NCI-H2196 treated with DMSO at 0.1 percent for 48 hours (cell line): ENCODE measurements around the gene CD274.
"Not testable (repeated sequence)": the region's sequence is repeated elsewhere in the genome, so short reads cannot be mapped to it uniquely, and the experiment has no call there.

ENCODE experiments used
- DNase-seq: peaks from one replicate; lab custom pipeline; 2025; ENCODE audit not compliant: unreplicated experiment; lab: John Stamatoyannopoulos, UW

CD274 gene

GRCh38 chr9:5450359-5451091 is at the start of gene CD274:
Gene CD274 (plus strand): TSS chr9:5450542. CDS start chr9:5456114, 5,572 bp downstream.
- DNase-seq: peak; percentile 98

GRCh38 chr9:5402217-5402616 is 48.1 kb upstream of the CD274 start:
- no peak for DNase-seq

DNA sequence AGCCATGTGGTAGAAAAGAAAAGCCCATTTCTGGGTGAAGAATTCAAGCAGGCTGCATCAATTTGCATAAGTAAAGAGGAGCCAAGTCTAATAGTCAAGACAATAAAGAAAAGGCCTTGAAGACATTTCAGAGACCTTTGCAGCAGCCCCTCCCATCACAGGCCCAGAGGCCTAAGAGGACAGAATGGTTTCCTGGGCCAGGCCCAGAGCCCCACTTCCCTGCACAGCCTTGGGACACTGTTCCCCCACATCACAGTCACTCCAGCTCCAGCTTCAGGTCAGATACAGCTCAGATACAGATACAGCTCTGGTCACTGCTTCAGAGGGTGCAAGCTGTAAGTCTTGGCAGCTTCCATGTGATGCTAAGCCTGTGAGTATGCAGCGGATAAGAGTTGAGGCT is 41.7 kb upstream of the CD274 start:
- no peak for DNase-seq

DNA sequence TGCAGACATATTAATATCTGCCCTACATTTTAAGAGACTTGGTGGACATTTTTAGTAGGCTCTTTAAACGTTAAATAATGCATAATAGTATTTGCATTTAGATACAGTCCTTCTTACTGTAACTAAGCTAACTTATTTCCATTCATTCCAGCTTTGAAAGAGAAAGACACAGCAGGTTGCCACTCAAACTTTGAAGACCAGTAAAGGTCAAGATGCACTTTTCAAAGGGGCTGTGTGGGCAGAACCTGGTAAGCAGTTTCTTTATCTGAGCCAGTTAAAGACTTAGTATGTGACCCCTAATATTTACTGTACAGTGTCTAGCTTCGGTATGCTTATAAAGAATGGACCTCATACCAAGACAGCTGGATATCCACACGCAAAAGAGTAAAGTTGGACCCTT is 33.4 kb upstream of the CD274 start:
- no peak for DNase-seq

GRCh38 chr9:5418481-5418880 is 31.9 kb upstream of the CD274 start:
- DNase-seq: no peak

DNA sequence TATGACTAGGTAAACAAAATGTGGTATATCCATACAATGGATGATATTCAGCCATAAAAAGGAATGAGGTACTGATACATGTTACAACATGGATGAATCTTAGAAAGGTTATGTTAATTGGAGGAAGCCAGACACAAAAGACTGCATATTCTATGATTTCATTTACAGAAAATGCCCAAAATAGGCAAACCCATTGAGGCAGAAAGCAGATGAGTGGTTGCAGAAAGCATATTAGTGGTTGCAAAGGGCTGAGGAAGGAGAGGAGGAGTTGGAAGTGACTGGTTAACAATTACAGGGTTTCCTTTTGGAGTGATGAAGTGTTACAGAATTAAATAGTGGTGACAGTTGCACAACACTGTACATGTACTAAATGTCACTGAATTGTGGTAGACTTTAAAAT is 30.4 kb upstream of the CD274 start:
- no peak for DNase-seq

DNA sequence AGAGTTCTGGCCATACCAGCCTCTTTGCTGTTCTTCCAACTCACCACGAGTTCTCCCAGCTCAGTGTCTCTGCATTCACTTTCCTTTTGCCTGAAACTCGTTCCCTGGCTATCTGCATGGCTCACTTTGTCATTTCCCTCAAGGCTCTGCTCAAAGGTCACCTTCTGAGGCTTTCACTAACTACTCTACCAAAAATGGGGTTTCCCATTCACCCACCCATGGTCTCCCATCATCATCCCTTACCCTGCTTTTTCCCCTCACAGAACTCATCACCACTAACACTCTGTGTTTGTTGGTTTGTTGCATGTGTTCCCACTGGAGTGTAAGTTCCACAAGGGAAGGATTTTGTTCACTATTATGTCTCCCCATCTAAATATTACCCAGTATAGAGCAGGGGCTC is 29.2 kb upstream of the CD274 start:
- no peak for DNase-seq

DNA sequence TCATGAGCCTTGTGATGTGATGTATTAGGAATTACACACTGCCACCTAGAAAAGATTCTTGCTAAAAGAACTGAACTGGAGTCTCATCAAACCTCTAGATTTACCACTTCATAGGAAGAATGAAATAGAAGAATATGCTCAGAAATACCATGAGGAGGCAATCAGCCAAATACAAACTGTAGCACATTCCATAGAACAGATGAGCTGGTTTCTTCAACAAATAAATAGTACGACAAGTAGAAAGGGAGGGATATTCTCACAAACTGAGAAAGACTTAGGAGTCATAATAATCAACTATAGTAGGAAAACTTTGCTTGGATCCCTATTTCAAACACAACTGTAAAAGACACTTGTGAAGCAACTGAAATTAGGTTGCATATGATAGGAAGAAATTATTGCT is 28.1 kb upstream of the CD274 start:
- no peak for DNase-seq

DNA sequence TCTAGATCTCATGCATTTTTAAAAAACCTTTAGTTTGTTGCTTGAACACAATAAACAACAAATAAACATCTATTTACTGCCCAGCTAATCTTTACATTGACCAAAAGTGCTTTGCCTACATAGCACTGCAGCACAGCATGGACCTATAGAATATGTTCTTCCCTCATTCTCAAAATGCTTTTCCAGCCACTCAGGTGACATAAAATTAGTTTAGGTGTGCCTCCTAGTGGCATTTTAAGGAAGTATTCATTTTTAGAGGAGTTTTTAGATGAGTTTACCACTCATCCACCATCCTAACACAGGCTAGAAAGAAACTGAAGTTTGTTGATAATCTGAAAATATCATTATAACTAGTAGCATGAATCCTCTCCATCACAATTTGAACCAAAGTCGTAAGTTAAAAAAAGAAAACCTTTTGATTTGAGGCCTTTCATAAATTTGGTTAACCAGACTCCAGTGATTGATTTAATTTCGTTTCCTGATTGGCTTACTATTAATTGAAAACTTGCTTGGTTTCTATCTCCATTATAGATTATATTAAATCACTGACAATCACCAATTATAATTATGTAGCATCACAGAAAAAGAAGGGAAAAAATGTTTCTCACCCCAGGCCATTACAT is 25.2 kb upstream of the CD274 start:
- DNase-seq: peak; percentile 42

- no peak for DNase-seq
These were observed 23.3 kb upstream of the CD274 start for GRCh38 chr9:5427005-5427404.

GRCh38 chr9:5428172-5428571 is 22.2 kb upstream of the CD274 start:
- DNase-seq: no peak

GRCh38 chr9:5428794-5429528 is 21.4 kb upstream of the CD274 start:
- DNase-seq: no peak

GRCh38 chr9:5429873-5430564 is 20.3 kb upstream of the CD274 start:
- no peak for DNase-seq

GRCh38 chr9:5430912-5431311 is 19.4 kb upstream of the CD274 start:
- no peak for DNase-seq

GRCh38 chr9:5432890-5433289 is 17.5 kb upstream of the CD274 start:
- DNase-seq: not testable (repeated sequence)

DNA sequence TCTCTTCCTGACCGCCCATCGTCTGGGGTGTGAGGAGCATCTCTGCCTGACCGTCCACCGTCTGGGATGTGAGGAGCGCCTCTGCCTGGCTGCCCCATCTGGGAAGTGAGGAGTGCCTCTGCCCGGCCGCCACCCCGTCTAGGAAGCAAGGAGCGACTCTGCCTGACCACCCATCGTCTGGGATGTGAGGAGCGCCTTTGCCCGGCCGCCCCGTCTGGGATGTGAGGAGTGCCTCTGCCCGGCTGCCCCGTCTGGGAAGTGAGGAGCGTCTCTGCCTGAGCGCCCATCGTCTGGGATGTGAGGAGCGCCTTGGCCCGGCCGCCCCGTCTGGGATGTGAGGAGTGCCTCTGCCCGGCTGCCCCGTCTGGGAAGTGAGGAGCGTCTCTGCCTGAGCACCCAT is 17.0 kb upstream of the CD274 start:
- DNase-seq: not testable (repeated sequence)

GRCh38 chr9:5433841-5434810 is 16.2 kb upstream of the CD274 start:
- not testable (repeated sequence) for DNase-seq

DNA sequence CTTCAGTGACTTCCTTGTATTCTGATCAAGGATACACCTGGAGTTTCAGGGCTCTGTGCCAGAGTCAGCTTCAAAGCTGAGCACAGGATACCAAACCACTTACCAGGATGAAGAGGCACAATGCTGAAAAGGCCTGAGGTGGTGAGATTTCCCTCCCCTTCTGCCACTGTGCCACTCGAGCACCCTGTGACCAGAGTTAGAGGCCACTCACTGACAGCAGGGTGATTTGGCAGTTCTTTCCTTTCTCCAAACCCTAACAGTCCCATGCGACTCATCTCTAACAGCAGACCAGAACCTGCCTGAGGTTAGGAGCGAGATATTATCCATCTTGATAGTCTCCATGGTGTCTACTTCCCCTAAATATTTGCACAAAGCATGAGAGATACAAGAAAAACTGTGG is 14.4 kb upstream of the CD274 start:
- DNase-seq: peak; percentile 40

GRCh38 chr9:5436441-5436840 is 13.9 kb upstream of the CD274 start:
- DNase-seq: no peak
